Dedifferentiated amniotic fluid mesenchymal stem cell (primary cell): ENCODE measurements around the gene DUS1L.

ENCODE experiments used
- DNase-seq: peaks from one replicate; pipeline ENCODE4 v3.0.0-alpha.2; 2016; ENCODE audit errors: extremely low spot score

Gene DUS1L

GRCh38 chr17:82087961-82088837, 22.6 kb upstream of the DUS1L start:
- DNase-seq: no peak

- no peak for DNase-seq
These were observed 21.6 kb upstream of the DUS1L start for GRCh38 chr17:82086941-82087906.

GRCh38 chr17:82085931-82086764, 20.5 kb upstream of the DUS1L start:
- no peak for DNase-seq

- no peak for DNase-seq
These were observed 19.6 kb upstream of the DUS1L start for GRCh38 chr17:82085031-82085861.

GRCh38 chr17:82084373-82085030, 18.9 kb upstream of the DUS1L start:
- no peak for DNase-seq

GRCh38 chr17:82083533-82084359, 18.1 kb upstream of the DUS1L start:
- no peak for DNase-seq

- no peak for DNase-seq
These were observed 17.4 kb upstream of the DUS1L start for GRCh38 chr17:82083009-82083408.

- DNase-seq: no peak
These were observed 16.9 kb upstream of the DUS1L start for GRCh38 chr17:82082456-82082855.

GRCh38 chr17:82081966-82082365, 16.4 kb upstream of the DUS1L start:
- no peak for DNase-seq

GRCh38 chr17:82081546-82081945, 15.9 kb upstream of the DUS1L start:
- DNase-seq: no peak

- no peak for DNase-seq
These were observed 15.3 kb upstream of the DUS1L start for GRCh38 chr17:82080789-82081464.

GRCh38 chr17:82080048-82080788, 14.6 kb upstream of the DUS1L start:
- DNase-seq: no peak

- DNase-seq: no peak
These were observed 13.5 kb upstream of the DUS1L start for GRCh38 chr17:82079001-82079677.

GRCh38 chr17:82078433-82078832, 12.8 kb upstream of the DUS1L start:
- DNase-seq: no peak

- no peak for DNase-seq
These were observed 12.2 kb upstream of the DUS1L start for GRCh38 chr17:82077617-82078358.

GRCh38 chr17:82076785-82077591, 11.4 kb upstream of the DUS1L start:
- DNase-seq: no peak
